ENCODE data around the gene ISG20.

ISG20 gene

GRCh38 chr15:88699861-88700260 is 61.0 kb downstream of the ISG20 start:
- in situ Hi-C loops (cut with HindIII; ENCODE audit: low pct_unique_long_range_greater_than_20kb, low sequenced_read_pairs): no loop called here
- no peak for DNase-seq (ENCODE audit: low read depth in 1 of 2, low spot score in 1 of 2)
- TF ChIP-seq JUND (IDR thresholded peaks at IDR 0.05; ENCODE audit: low read depth): no peak

DNA sequence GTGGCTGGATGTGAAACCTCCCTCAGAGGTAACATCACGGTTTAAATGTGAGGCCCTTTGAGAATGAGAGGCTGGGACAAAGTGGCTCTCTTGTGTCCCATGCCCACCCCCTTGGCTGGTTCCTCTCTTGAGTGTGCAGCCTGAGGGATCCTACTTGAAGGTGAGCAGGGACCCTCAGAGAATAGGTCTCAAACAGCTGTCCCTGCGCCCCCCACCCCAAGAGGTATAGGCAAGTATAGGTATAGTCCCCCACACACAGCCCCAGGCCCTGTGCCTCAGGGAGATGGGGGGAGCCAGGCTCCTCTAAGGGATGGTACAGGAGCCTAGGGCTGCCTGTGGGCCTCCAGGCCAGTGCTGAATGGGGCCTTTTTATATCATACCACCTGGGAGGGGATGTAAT is 61.9 kb downstream of the ISG20 start:
- DNase-seq (ENCODE audit: low read depth in 1 of 2, low spot score in 1 of 2): no peak
- in situ Hi-C loops (cut with HindIII; ENCODE audit: low pct_unique_long_range_greater_than_20kb, low sequenced_read_pairs): no loop called here
- TF ChIP-seq JUND (IDR thresholded peaks at IDR 0.05; ENCODE audit: low read depth): no peak

DNA sequence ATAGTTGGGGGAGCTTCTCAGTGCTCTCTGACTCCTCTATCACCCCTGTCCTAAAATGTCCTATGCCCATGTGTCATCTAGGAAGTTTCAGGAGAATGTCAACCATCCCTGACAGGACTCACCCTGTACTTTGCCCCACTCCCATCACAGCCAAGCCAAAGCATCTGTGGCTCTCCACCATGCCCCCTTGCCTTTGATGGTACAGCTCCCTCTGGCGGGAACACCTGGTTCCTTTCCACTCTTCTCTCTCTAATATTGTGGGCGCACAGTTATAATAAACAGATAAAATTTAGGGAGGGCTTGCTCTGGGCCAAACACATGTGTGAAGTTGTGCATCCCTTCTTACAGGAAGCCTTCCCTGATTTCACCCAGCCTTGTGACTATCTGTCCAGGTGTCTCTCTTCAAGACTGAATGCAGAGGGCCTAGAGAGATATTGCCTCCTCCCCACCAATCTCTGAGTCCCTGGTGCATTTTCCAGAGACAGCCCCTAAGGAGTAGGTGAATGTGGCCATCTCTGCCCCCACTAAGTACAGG is 62.8 kb downstream of the ISG20 start:
- in situ Hi-C loops (cut with HindIII; ENCODE audit: low pct_unique_long_range_greater_than_20kb, low sequenced_read_pairs): no loop called here
- no peak for TF ChIP-seq JUND (IDR thresholded peaks at IDR 0.05; ENCODE audit: low read depth)
- peak in 1 of 2 experiments; percentile 28 for DNase-seq (ENCODE audit: low read depth in 1 of 2, low spot score in 1 of 2)

DNA sequence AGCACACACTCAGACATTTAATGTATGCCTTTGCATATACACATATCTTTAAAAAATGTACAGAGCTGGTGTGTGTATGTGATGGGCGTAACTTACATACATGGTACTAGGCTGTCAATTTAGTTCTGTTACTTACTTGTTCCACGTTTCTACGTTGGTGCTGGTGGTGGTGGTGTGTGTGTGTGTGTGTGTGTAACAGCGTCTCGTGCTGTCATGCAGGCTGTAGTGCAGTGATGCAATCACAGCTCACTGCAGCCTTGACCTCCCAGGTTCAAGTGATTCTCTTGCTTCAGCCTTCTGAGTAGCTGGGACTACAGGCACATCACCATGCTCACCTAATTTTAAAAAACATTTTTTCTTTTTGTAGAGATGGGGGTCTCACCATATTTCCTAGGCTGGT is 64.2 kb downstream of the ISG20 start:
- DNase-seq (ENCODE audit: low read depth in 1 of 2, low spot score in 1 of 2): no peak
- TF ChIP-seq JUND (IDR thresholded peaks at IDR 0.05; ENCODE audit: low read depth): no peak
- in situ Hi-C loops (cut with HindIII; ENCODE audit: low pct_unique_long_range_greater_than_20kb, low sequenced_read_pairs): no loop called here

DNA sequence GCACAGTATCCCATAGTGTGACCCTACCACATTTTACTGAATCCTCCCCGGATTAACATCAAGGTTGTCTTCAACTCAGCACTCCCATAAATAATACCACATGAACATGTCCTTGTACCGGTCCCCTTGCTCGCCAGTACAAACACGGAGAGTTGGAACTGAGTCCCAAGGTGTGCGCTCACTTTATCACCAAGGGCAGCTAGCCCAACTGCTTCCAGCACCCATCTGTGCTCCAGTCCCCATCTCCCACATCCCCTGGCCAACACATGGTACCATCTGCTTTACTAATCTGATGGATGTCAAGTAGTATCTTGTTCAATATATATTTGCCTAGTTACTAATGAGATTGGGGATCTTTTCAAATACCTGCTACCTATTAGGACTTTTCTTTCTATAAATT is 64.7 kb downstream of the ISG20 start:
- TF ChIP-seq JUND (IDR thresholded peaks at IDR 0.05; ENCODE audit: low read depth): no peak
- no peak for DNase-seq (ENCODE audit: low read depth in 1 of 2, low spot score in 1 of 2)
- in situ Hi-C loops (cut with HindIII; ENCODE audit: low pct_unique_long_range_greater_than_20kb, low sequenced_read_pairs): no loop called here

DNA sequence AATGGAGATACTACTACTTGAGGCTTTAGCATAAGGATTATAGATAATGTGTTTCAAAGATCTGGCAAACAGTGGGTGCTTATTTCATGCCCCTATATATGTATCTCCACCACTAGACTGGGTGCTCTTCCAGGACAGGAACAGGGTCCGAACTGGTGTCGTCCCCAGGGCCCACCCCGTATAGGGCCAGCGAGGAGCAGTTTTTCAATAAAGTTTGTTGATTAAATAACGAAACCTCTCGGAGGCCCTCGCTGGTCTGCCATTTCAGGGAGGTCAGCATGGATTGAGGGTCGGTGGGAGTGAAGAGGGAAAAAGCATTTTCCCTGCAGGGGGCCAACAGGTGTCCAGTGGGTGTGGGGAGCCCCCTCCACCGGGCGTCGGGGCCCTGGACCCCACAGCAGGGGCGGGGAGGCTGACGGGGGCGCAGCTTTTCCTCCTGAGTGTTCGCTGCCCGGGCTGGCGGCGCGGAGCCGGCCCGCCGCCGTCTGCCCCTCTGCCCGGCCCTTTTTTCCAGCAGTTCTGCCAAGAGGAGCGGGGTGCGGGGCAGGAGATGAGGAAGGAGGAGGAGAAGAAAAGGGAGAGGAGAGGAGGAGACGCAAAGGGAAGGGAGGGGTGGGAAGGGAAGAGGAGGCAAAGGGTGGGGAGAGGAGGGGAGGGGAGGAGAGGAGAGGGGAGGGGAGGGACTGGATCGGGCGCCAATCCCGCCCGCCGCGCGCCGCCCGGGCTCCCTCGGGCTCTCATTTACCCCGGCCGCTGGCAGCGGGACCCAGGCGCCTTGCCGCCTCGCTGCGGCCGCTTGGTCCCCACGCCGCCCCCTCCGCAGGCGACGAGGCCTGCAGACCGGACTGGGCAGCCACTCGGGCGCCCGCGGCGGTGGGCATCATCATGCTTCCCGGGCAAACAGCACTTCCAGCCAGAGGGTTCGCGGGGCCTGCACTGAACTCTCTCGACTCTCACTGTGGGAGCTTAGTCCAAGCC is 66.3 kb downstream of the ISG20 start:
- in situ Hi-C loops (cut with HindIII; ENCODE audit: low pct_unique_long_range_greater_than_20kb, low sequenced_read_pairs): no loop called here
- no peak for TF ChIP-seq JUND (IDR thresholded peaks at IDR 0.05; ENCODE audit: low read depth)
- peak in 1 of 2 experiments; percentile 25 for DNase-seq (ENCODE audit: low read depth in 1 of 2, low spot score in 1 of 2)

- no peak for DNase-seq (ENCODE audit: low read depth in 1 of 2, low spot score in 1 of 2)
- in situ Hi-C loops (cut with HindIII; ENCODE audit: low pct_unique_long_range_greater_than_20kb, low sequenced_read_pairs): no loop called here
- TF ChIP-seq JUND (IDR thresholded peaks at IDR 0.05; ENCODE audit: low read depth): no peak
Measured at GRCh38 chr15:88705769-88706165, 67.0 kb downstream of the ISG20 start.

Measured in T47D (cell line).